Mesothelial cell of epicardium (in vitro differentiated cells): Measurements from ENCODE around the gene PDE4A. TPM values are rescaled to one million over a fixed set of nuclear protein-coding genes. Genes with fewer than 3 reads are reported as not detected.
A peak's percentile ranks its signal among the peaks of the same experiment; 100 is the strongest.

Experiments
- DNase-seq, 2 experiments: peaks; one replicate each; pipeline ENCODE4 v3.0.0; 2021; ENCODE audit warnings: low spot score in 2 of 2; ENCODE audit not compliant: unreplicated experiment in 2 of 2
- H3K27ac Mint-ChIP-seq: 2 replicates; pipeline ENCODE4 v1.8.0; 2021; ENCODE audit warnings: mixed read lengths
- H3K27me3 Mint-ChIP-seq: 2 replicates; pipeline ENCODE4 v1.8.0; 2021; ENCODE audit warnings: low read depth, mixed read lengths
- H3K36me3 Mint-ChIP-seq: 2 replicates; pipeline ENCODE4 v1.8.0; 2021; ENCODE audit warnings: mixed read lengths
- H3K4me1 Mint-ChIP-seq: 2 replicates; pipeline ENCODE4 v1.8.0; 2021; ENCODE audit warnings: mixed read lengths
- H3K4me3 Mint-ChIP-seq: 2 replicates; pipeline ENCODE4 v1.8.0; 2021; ENCODE audit warnings: mild to moderate bottlenecking, moderate library complexity, mixed read lengths
- H3K9me3 Mint-ChIP-seq: 2 replicates; pipeline ENCODE4 v1.8.0; 2021; ENCODE audit warnings: mixed read lengths
- CTCF ChIP-seq: fragments of 200-600 bp; sonication (generic); IDR thresholded peaks from one replicate; pipeline ENCODE4 v1.5.0; 2021; ENCODE audit warnings: antibody characterized with exemption; ENCODE audit not compliant: unreplicated experiment
- total RNA-seq: library from RNA; stranded (reverse); gene quantifications from 3 replicates; pipeline ENCODE4 v1.2.1, GENCODE V29; 2021

PDE4A gene
- total RNA-seq, 1 donor from 2014 or later = 3.1 TPM

DNA sequence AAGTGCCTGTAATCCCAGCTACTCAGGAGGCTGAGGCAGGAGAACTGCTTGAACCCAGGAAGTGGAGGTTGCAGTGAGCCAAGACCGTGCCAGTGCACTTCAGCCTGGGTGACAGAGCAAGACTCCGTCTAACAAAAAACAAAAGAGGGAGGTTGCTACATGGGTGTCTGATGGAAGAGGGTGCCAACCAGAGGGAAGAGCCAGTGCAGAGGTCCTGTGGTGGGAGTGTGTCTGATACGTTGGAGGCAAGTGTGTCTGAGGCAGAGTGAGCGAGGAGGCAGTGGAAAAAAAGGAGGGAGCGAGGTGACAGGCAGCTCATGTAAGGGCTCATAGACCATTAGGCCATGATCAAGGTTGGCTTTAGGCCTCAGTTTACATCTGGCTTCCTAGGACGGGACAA is 6.8 kb downstream of the PDE4A start:
- no peak overlapping the region for H3K4me3 Mint-ChIP-seq
- H3K4me1 Mint-ChIP-seq = peaks cover 13% of the 10 kb centered on the region
- H3K27me3 Mint-ChIP-seq = peaks cover 94% of the 10 kb centered on the region
- no peak overlapping the region for H3K27ac Mint-ChIP-seq
- no peaks in the 10 kb centered on the region for H3K9me3 Mint-ChIP-seq
- no peak for DNase-seq
- no peak for TF ChIP-seq CTCF
- H3K36me3 Mint-ChIP-seq = no peaks in the 10 kb centered on the region

DNA sequence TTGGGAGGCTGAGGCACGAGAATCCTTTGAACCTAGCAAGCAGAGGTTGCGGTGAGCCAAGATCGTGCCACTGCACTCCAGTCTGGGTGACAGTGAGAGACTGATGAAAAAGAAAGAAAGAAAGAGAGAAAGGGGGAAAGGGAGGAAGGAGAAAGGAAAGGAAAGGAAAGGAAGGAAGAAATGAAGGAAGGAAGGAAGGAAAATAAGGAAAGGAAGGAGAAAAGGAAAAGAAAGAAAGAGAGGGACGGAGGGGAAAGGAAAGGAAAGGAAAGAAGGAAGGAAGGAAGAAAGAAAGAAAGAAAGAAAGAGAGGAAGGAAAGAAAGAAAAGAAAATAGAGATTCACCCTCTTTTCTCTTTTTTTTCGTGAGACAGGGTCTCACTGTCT is 8.7 kb downstream of the PDE4A start:
- Mint-ChIP-seq H3K4me3 (no peak overlapping the region), H3K27ac (no peak overlapping the region), H3K27me3 (peaks cover 92% of the 10 kb centered on the region), H3K9me3 (no peaks in the 10 kb centered on the region), H3K36me3 (no peaks in the 10 kb centered on the region), H3K4me1 (peaks cover 13% of the 10 kb centered on the region)
- no peak for TF ChIP-seq CTCF
- DNase-seq = no peak

DNA sequence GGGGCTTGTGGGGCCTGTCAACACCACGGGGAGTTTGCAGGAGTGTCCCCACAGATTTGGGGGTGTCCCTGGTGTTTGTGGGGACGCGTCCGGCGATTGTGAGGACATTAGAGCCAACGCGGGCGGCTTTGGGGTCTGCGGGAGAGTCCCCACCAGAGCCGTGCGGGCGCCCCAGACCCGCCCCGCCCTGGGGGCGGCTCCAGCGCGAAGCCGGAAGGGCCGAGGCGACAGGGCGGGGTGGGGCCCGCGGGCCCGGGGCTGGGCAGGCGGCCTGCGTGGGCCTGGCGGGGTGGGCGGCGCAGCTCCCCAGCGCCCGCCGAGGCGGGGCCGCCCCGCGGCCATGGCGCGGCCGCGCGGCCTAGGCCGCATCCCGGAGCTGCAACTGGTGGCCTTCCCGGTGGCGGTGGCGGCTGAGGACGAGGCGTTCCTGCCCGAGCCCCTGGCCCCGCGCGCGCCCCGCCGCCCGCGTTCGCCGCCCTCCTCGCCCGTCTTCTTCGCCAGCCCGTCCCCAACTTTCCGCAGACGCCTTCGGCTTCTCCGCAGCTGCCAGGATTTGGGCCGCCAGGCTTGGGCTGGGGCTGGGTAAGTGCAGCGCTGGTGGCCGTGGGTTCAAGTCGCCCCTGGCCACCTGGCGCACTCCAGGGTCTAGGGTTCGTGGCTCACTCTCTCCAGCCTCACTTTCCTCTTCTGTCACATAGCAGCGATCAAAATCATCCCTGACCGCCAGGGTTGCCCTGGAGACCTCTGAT is 10.3 kb downstream of the PDE4A start:
- TF ChIP-seq CTCF = no peak
- Mint-ChIP-seq H3K27ac (no peak overlapping the region), H3K36me3 (no peaks in the 10 kb centered on the region), H3K4me3 (peak overlapping the region; percentile 62), H3K9me3 (no peaks in the 10 kb centered on the region), H3K4me1 (peaks cover 11% of the 10 kb centered on the region), H3K27me3 (peaks cover 82% of the 10 kb centered on the region)
- DNase-seq = no peak

DNA sequence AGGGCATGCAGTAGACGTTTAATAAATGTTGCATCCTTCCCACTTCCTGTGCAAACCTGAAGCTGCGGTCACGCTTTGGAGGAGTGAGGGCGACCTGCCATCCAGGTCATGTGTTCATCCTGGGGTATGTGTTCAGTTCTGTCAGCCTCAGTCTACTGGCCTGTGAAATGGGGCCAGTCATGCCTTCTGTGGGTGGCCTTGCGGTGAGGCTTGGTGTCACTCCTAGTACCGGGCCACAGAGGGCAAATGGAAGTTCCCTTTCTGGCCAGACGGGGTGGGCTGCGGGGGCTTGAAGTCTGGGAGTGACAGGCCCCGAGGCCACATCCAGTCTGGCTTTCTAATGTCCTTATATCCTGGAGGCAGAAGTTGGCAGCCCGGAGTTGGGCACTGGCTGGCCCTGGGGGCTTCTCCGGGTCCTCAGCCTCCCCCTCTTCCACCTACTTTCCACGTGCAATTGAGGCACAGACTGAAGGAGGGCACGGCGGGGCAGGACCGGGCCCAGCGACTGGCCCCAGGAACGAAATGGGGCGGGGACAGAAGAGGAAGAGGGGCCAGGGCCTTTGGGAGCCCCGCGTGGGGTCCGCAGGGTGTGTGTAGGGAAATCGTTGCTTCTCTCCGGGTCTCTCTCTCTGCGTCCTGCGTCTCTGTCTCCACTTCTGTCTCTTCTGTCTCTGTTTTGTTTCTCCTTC is 11.1 kb downstream of the PDE4A start:
- Mint-ChIP-seq H3K9me3 (no peaks in the 10 kb centered on the region), H3K27me3 (peaks cover 75% of the 10 kb centered on the region), H3K36me3 (no peaks in the 10 kb centered on the region), H3K4me1 (peaks cover 11% of the 10 kb centered on the region), H3K27ac (no peak overlapping the region), H3K4me3 (peak overlapping the region; percentile 62)
- TF ChIP-seq CTCF = no peak
- no peak for DNase-seq

- Mint-ChIP-seq H3K27ac (no peak overlapping the region), H3K27me3 (peaks cover 67% of the 10 kb centered on the region), H3K9me3 (no peaks in the 10 kb centered on the region), H3K4me3 (peak overlapping the region; percentile 62), H3K4me1 (peaks cover 11% of the 10 kb centered on the region), H3K36me3 (no peaks in the 10 kb centered on the region)
- no peak for TF ChIP-seq CTCF
- no peak for DNase-seq
Measured at GRCh38 chr19:10431943-10432735, 11.8 kb downstream of the PDE4A start.
